ENCODE data around the gene CTR9.

Gene CTR9

GRCh38 chr11:10780040-10780439, 29.0 kb downstream of the CTR9 start:
- no peak for DNase-seq (ENCODE audit: low read depth in 3 of 3)

GRCh38 chr11:10784232-10785145, 33.4 kb downstream of the CTR9 start:
- DNase-seq (ENCODE audit: low read depth in 3 of 3) = no peak

GRCh38 chr11:10785146-10785474, 34.1 kb downstream of the CTR9 start:
- DNase-seq (ENCODE audit: low read depth in 3 of 3) = no peak

GRCh38 chr11:10786451-10786850, 35.4 kb downstream of the CTR9 start:
- no peak for DNase-seq (ENCODE audit: low read depth in 3 of 3)

- peak; percentile 61 to 75 (median 64) for DNase-seq (ENCODE audit: low read depth in 3 of 3)
Observed at GRCh38 chr11:10792385-10793068, 41.5 kb downstream of the CTR9 start.

GRCh38 chr11:10793470-10794255, 42.6 kb downstream of the CTR9 start:
- DNase-seq (ENCODE audit: low read depth in 3 of 3) = no peak

- DNase-seq (ENCODE audit: low read depth in 3 of 3) = no peak
Observed at GRCh38 chr11:10796191-10796590, 45.1 kb downstream of the CTR9 start.

- DNase-seq (ENCODE audit: low read depth in 3 of 3) = no peak
Observed at GRCh38 chr11:10797001-10797400, 46.0 kb downstream of the CTR9 start.

- no peak for DNase-seq (ENCODE audit: low read depth in 3 of 3)
Observed at GRCh38 chr11:10797531-10797930, 46.5 kb downstream of the CTR9 start.

- DNase-seq (ENCODE audit: low read depth in 3 of 3) = no peak
Observed at GRCh38 chr11:10798330-10798928, 47.4 kb downstream of the CTR9 start.

- DNase-seq (ENCODE audit: low read depth in 3 of 3) = no peak
Observed at GRCh38 chr11:10800292-10800691, 49.2 kb downstream of the CTR9 start.

GRCh38 chr11:10803676-10804075, 52.6 kb downstream of the CTR9 start:
- DNase-seq (ENCODE audit: low read depth in 3 of 3) = no peak

GRCh38 chr11:10805741-10806140, 54.7 kb downstream of the CTR9 start:
- no peak for DNase-seq (ENCODE audit: low read depth in 3 of 3)

GRCh38 chr11:10806206-10806605, 55.2 kb downstream of the CTR9 start:
- no peak for DNase-seq (ENCODE audit: low read depth in 3 of 3)

- peak; percentile 17 to 39 (median 21) for DNase-seq (ENCODE audit: low read depth in 3 of 3)
Observed at GRCh38 chr11:10807493-10808234, 56.6 kb downstream of the CTR9 start.

GRCh38 chr11:10808235-10808552, 57.1 kb downstream of the CTR9 start:
- no peak for DNase-seq (ENCODE audit: low read depth in 3 of 3)

GRCh38 chr11:10808553-10809372, 57.7 kb downstream of the CTR9 start, which contains the start of gene EIF4G2:
EIF4G2 (minus strand) TSS chr11:10808926.
- peak; percentile 92 to 96 (median 96) for DNase-seq (ENCODE audit: low read depth in 3 of 3)

GRCh38 chr11:10809373-10810160, 58.5 kb downstream of the CTR9 start:
- DNase-seq (ENCODE audit: low read depth in 3 of 3) = peak in 1 of 3 experiments; percentile 12

- DNase-seq (ENCODE audit: low read depth in 3 of 3) = no peak
Observed at GRCh38 chr11:10813945-10814344, 62.9 kb downstream of the CTR9 start.

- DNase-seq (ENCODE audit: low read depth in 3 of 3) = no peak
Observed at GRCh38 chr11:10818594-10818993, 67.5 kb downstream of the CTR9 start.

Measured in stimulated activated CD4-positive, alpha-beta T cell treated with anti-CD3 and anti-CD28 coated beads, TNF-alpha, amount 100 ng/mL, for 4 hours (primary cell).